A673 (cell line): ENCODE results near the gene ALPK3. TPM values are rescaled to one million over a fixed set of nuclear protein-coding genes. Genes with fewer than 3 reads are reported as not detected.

Experiments
- BruUV-seq: library from RNA; stranded (reverse); fragments of 400-500 nt; replicated peaks from 2 replicates; lab custom pipeline; 2021; lab: Mats Ljungman, UMichigan
- CTCF ChIA-PET: fragments of 300-600 bp; sonication (Branson Sonifier 250); formaldehyde crosslinking; loops from one replicate; lab custom pipeline; 2022; ENCODE audit warnings: antibody characterized with exemption; lab: Charles Lee
- POLR2A ChIA-PET: fragments of 300-600 bp; sonication (Branson Sonifier 250); formaldehyde crosslinking; loops from one replicate; lab custom pipeline; 2022; ENCODE audit warnings: antibody characterized with exemption; ENCODE audit not compliant: low non-redundant PET; lab: Charles Lee
- DNase-seq: peaks from one replicate; pipeline ENCODE4 v3.0.0-alpha.2; 2015; ENCODE audit warnings: low spot score
- H3K27ac ChIP-seq: fragments of 200-600 bp; sonication (generic); 2 replicates; pipeline ENCODE4 v1.5.1; 2016; ENCODE audit warnings: mixed run types, low read depth, mild to moderate bottlenecking, mixed read lengths, antibody characterized with exemption, low read length; ENCODE audit not compliant: poor library complexity, severe bottlenecking
- H3K27me3 ChIP-seq: fragments of 200-600 bp; sonication (generic); replicated peaks from 2 replicates; pipeline ENCODE4 v1.6.1; 2017; ENCODE audit warnings: mixed run types, low read depth, mild to moderate bottlenecking, mixed read lengths, antibody characterized with exemption, low read length; ENCODE audit not compliant: insufficient read depth, poor library complexity
- H3K36me3 ChIP-seq: fragments of 200-600 bp; sonication (generic); 2 replicates; pipeline ENCODE4 v1.6.1; 2016; ENCODE audit warnings: mixed run types, mild to moderate bottlenecking, mixed read lengths, antibody characterized with exemption, low read length; ENCODE audit not compliant: insufficient read depth, poor library complexity, severe bottlenecking
- H3K4me1 ChIP-seq: fragments of 200-600 bp; sonication (generic); 2 replicates; pipeline ENCODE4 v1.6.1; 2017; ENCODE audit warnings: mixed run types, mild to moderate bottlenecking, mixed read lengths, antibody characterized with exemption, low read length; ENCODE audit not compliant: insufficient read depth, poor library complexity, severe bottlenecking
- H3K4me3 ChIP-seq: fragments of 200-600 bp; sonication (generic); 2 replicates; pipeline ENCODE4 v1.5.1; 2016; ENCODE audit warnings: low read depth, mixed run types, mild to moderate bottlenecking, mixed read lengths, low read length; ENCODE audit not compliant: poor library complexity, severe bottlenecking
- H3K9me3 ChIP-seq: fragments of 200-600 bp; sonication (generic); 2 replicates; pipeline ENCODE4 v1.6.1; 2016; ENCODE audit warnings: mixed run types, low read depth, mild to moderate bottlenecking, mixed read lengths, antibody characterized with exemption, low read length; ENCODE audit not compliant: poor library complexity, severe bottlenecking
- EZH2 ChIP-seq: fragments of 200-600 bp; sonication (generic); IDR thresholded peaks from 2 replicates; pipeline ENCODE4 v1.6.1; 2017; ENCODE audit warnings: borderline replicate concordance, low read depth, mild to moderate bottlenecking, mixed read lengths, antibody characterized with exemption, low read length; ENCODE audit not compliant: poor library complexity, severe bottlenecking
- intact Hi-C: fragments of 100-400 bp; cut with micrococcal nuclease; formaldehyde crosslinking; loops from one replicate; pipeline ENCODE4 v1.10.0; 2022; ENCODE audit not compliant: unreplicated experiment
- total RNA-seq: library from RNA; stranded (reverse); gene quantifications from 2 replicates; pipeline ENCODE4 v1.2.3, GENCODE V29; 2021
- TF ChIP-seq, protein P1 (sequence below): fragments of 300-800, 200-600 bp; sonication (generic); conservative IDR thresholded peaks from 2 replicates; pipeline ENCODE4 v1.5.1; 2017; ENCODE audit warnings: low read depth, mild to moderate bottlenecking, antibody characterized with exemption, low read length, moderate library complexity, mixed read lengths

ALPK3 gene
- total RNA-seq, 1 experiment from 2014 or later: 0.67 TPM

DNA sequence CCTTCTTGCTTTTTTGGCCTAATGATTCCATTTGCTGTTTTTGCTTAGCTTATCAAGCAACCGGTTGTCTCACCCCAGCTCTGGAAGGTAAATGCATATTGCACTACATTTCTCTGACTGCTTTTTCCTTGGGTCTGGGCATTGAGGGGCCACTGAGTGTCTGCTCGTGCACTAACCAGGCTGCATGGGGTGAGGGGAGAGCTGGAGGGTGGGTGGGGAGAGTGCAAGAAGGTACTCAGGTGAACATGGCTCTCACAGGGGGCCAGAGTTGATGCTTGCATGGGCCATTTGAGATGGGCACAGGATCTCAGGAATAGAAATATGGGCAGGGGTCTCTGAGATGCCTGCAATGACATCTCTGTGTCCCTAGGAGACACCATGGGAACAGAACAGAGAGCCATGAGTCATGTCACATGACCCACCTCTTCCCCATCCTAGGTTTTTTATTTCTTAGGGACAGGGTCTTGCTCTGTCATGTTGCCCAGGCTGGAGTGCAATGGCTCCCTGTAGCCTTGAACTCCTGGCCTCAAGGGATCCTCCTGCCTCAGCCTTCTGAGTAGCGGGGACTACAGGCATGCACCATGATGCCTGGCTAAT lies 6.2 kb downstream of the ALPK3 start:
- no peaks in the 10 kb centered on the region for H3K27me3 ChIP-seq
- H3K9me3 ChIP-seq: no peaks in the 10 kb centered on the region
- no peaks in the 10 kb centered on the region for H3K36me3 ChIP-seq
- no peak overlapping the region for H3K27ac ChIP-seq
- no peak for TF ChIP-seq EZH2
- TF ChIP-seq, protein P1, sequence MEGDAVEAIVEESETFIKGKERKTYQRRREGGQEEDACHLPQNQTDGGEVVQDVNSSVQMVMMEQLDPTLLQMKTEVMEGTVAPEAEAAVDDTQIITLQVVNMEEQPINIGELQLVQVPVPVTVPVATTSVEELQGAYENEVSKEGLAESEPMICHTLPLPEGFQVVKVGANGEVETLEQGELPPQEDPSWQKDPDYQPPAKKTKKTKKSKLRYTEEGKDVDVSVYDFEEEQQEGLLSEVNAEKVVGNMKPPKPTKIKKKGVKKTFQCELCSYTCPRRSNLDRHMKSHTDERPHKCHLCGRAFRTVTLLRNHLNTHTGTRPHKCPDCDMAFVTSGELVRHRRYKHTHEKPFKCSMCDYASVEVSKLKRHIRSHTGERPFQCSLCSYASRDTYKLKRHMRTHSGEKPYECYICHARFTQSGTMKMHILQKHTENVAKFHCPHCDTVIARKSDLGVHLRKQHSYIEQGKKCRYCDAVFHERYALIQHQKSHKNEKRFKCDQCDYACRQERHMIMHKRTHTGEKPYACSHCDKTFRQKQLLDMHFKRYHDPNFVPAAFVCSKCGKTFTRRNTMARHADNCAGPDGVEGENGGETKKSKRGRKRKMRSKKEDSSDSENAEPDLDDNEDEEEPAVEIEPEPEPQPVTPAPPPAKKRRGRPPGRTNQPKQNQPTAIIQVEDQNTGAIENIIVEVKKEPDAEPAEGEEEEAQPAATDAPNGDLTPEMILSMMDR: no peak
- ChIA-PET POLR2A (interaction anchor here (0.5 kb wide), 1 partner anchor 88 kb away, joined by 3 read pairs; no protein-coding TSS in a partner anchor), CTCF (no interaction called here)
- peaks cover 9% of the 10 kb centered on the region for H3K4me1 ChIP-seq
- BruUV-seq: no TSS peak
- intact Hi-C loops: no loop called here
- no peak for DNase-seq
- no peak overlapping the region for H3K4me3 ChIP-seq

DNA sequence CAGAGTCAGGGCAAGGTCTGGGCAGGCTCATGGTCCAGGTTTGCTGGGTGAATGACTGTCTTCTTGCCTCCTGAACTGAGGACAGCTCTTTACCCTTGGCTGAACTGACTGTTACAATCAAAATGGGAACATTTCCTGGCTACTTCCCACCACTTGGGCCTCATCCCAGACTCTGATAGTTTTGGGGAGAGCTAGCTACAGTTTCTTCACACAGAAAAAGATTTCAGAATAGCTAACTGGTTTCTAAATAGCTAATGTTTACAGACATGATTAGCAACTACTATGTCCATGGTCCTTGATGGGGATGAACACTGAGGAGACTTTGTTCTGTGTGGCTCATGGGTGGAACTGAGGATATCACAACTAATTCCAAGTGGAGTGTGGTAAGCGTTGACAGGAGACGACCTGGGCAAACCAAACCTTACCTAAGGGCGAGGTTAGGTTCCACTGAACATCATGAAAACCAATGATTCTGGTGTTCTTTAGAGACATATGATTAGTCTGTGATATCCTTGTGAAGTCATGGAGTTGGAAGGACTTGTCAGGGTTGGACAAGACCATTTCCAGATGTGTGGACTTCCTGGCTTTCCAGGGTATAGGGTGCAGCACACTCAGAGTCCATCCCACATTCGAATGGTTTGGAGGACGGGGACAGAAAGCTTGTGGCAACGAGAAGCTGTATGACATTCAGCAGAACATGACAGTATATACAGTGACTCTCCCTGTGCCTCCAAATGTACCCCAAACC lies 7.3 kb downstream of the ALPK3 start:
- peaks cover 5% of the 10 kb centered on the region for H3K4me1 ChIP-seq
- H3K9me3 ChIP-seq: no peaks in the 10 kb centered on the region
- no peaks in the 10 kb centered on the region for H3K27me3 ChIP-seq
- ChIA-PET POLR2A (interaction anchor here (0.5 kb wide), 1 partner anchor 89 kb away, joined by 3 read pairs; no protein-coding TSS in a partner anchor), CTCF (interaction anchor here (0.7 kb wide), 1 partner anchor 237 kb away, joined by 3 read pairs; no protein-coding TSS in a partner anchor)
- H3K4me3 ChIP-seq: no peak overlapping the region
- H3K36me3 ChIP-seq: no peaks in the 10 kb centered on the region
- BruUV-seq: no TSS peak
- DNase-seq: no peak
- intact Hi-C loops: no loop called here
- no peak overlapping the region for H3K27ac ChIP-seq
- no peak for TF ChIP-seq EZH2
- TF ChIP-seq, protein P1: no peak

DNA sequence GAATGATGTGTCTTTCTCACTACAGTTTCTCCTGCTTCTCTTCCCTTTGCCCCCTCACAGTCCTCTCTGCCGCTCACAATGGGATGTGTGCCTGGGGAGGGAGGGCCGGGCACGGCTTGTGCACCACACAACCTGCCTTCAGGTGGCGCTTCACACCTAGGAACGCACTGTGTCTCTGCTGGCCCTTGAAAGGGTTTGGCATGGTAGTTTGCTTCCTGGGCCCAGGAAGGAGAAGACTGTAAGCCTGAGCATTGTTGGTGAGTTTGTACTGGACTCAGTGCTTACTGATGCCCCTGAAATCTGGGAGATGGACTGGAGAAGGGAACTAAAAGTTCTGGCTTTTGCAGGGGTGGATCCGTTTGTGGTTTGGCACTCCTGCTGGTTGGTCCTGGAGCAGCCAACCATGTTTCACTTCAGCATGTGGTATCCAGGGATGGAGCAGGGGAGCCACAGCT lies 9.2 kb downstream of the ALPK3 start:
- BruUV-seq: no TSS peak

More for the DNA sequence above, 9.2 kb downstream of the ALPK3 start:
- TF ChIP-seq EZH2: no peak
- TF ChIP-seq, protein P1: peak; percentile 46
- ChIA-PET POLR2A (no interaction called here), CTCF (no interaction called here)
- DNase-seq: peak; percentile 32
- Histone ChIP-seq H3K4me1 (no peaks in the 10 kb centered on the region), H3K9me3 (no peaks in the 10 kb centered on the region), H3K27ac (no peak overlapping the region), H3K36me3 (no peaks in the 10 kb centered on the region), H3K27me3 (no peaks in the 10 kb centered on the region), H3K4me3 (no peak overlapping the region)
- intact Hi-C loops: no loop called here
